HG03280 (cell line): ENCODE measurements around the gene ADORA1.

Experiments
- ATAC-seq: cut with Tn5 transposase; IDR thresholded peaks from one replicate; pipeline ENCODE4 v1.9.1; 2021; ENCODE audit warnings: mild to moderate bottlenecking, moderate library complexity; ENCODE audit not compliant: unreplicated experiment

ADORA1 gene

GRCh38 chr1:203207751-203208150, 80.2 kb downstream of the ADORA1 start:
- no peak for ATAC-seq

DNA sequence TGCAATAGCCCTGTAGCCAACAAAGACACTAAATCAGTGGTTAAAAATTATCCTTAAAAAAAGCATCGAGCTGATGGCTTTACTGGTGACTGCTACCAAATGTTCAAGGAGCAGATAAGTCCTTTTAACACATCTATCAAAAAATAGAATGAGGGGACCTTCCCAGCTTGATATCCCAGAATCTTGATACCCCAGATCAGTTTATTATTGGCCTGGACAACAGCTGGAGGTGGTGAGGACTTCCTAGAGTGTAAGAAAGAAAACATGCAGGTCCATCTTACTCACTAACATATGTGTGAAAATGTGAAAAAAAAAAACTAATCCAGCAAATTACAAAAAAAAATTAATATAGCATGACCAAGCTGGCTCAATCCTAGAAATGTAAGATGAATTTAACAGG, 80.7 kb downstream of the ADORA1 start:
- no peak for ATAC-seq

GRCh38 chr1:203210350-203210749, 82.8 kb downstream of the ADORA1 start:
- no peak for ATAC-seq

DNA sequence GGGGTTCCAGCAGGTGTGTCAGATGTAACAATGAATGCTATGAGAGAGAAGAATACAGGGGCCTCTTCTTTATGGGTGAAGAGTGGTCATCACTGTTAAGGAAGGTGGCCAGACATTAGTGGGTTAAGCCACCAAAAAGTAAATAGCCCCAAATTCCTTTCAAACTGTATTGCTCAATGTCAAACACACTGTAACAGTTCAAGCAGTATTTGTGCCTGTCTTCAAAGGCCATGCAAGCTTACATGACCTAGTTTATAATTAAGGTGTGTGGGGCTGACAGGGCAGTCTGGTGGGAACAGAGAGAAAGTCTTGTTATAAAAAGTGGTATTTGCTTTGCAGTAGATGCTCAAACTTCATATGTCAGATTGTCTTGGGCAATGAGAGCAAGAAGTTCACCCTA, 83.5 kb downstream of the ADORA1 start:
- ATAC-seq = no peak

DNA sequence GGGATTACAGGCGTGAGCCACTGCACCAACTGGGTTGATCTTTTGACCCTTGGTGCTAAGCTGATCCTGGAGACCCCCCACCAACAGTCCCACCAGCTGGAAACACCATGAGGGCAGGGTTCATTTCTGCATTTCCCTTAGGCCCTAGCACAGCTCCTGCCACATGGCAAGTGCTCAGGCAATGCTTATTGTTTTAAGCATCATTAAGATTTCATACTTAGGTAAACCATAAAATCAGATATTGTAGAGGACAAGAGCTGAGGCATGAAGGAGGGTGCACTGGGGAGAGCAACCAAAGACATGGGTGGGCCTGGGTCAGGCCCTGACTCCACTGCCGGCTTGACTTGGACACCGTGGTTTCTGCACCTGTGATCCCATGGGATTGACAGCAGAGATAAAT, 84.3 kb downstream of the ADORA1 start:
- no peak for ATAC-seq

DNA sequence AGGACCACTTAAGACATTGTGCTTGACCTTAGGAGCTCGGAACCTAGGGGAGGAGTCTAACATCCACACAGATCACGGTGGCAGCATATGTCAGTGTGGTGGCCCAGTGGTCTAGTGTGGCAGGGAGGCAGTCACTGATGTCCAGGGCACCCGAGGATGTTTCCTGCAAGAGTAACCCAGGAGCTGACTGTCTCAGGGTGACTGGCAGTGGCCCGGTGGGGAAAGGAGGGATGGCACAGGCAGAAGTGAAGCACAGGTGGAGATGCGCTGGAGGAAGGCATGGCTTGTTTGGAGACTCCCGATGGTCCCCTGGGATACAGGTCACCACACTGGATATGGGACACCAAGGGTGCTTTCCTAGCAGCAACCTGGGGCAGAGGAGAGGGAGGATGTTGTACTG, 85.6 kb downstream of the ADORA1 start:
- ATAC-seq = no peak

GRCh38 chr1:203214871-203215270, 87.3 kb downstream of the ADORA1 start:
- no peak for ATAC-seq

- ATAC-seq = no peak
Measured at GRCh38 chr1:203215573-203215972, 88.0 kb downstream of the ADORA1 start.

- no peak for ATAC-seq
Measured at GRCh38 chr1:203216274-203217138, 89.0 kb downstream of the ADORA1 start.
